ENCODE results near the gene UBE2L3. TPM values are rescaled to one million over a fixed set of nuclear protein-coding genes. Genes with fewer than 3 reads are reported as not detected.
"Not testable (repeated sequence)": the region's sequence is repeated elsewhere in the genome, so short reads cannot be mapped to it uniquely, and the experiment has no call there.

UBE2L3 gene
- total RNA-seq, 1 donor from 2014 or later, result 27.3 TPM

GRCh38 chr22:21641789-21642583 lies 74.5 kb downstream of the UBE2L3 start, which contains the start of gene SDF2L1:
Gene SDF2L1, plus strand, starts transcription at chr22:21642302. Its CDS starts 35 bp downstream, at chr22:21642337.
- peak; percentile 99 for DNase-seq (ENCODE audit: low spot score in 2 of 2)
- FAIRE-seq, result peak; percentile 86

- DNase-seq (ENCODE audit: low spot score in 2 of 2), result no peak
- no peak for FAIRE-seq
These were observed 75.3 kb downstream of the UBE2L3 start for GRCh38 chr22:21642584-21643448.

GRCh38 chr22:21643533-21644357 lies 76.2 kb downstream of the UBE2L3 start:
- DNase-seq (ENCODE audit: low spot score in 2 of 2) (no peak), FAIRE-seq (no peak)

GRCh38 chr22:21645513-21645912 lies 78.0 kb downstream of the UBE2L3 start:
- not testable (repeated sequence) for FAIRE-seq

GRCh38 chr22:21646608-21647590 lies 79.4 kb downstream of the UBE2L3 start:
- peak; percentile 73 to 77 for DNase-seq (ENCODE audit: low spot score in 2 of 2)
- no peak for FAIRE-seq

More at GRCh38 chr22:21645513-21645912, 78.0 kb downstream of the UBE2L3 start:
- DNase-seq (ENCODE audit: low spot score in 2 of 2), result not testable (repeated sequence)

GRCh38 chr22:21650280-21650679 lies 82.8 kb downstream of the UBE2L3 start:
- no peak for DNase-seq (ENCODE audit: low spot score in 2 of 2)

GRCh38 chr22:21650823-21651520 lies 83.5 kb downstream of the UBE2L3 start:
- DNase-seq (ENCODE audit: low spot score in 2 of 2), result no peak
- FAIRE-seq, result no peak

More at GRCh38 chr22:21650280-21650679, 82.8 kb downstream of the UBE2L3 start:
- FAIRE-seq, result no peak

GRCh38 chr22:21651521-21652009 lies 84.1 kb downstream of the UBE2L3 start:
- FAIRE-seq, result no peak
- no peak for DNase-seq (ENCODE audit: low spot score in 2 of 2)

- FAIRE-seq (no peak), DNase-seq (ENCODE audit: low spot score in 2 of 2) (peak; percentile 76 to 89)
These were observed 84.6 kb downstream of the UBE2L3 start for GRCh38 chr22:21652010-21652546.

GRCh38 chr22:21652547-21653545 lies 85.3 kb downstream of the UBE2L3 start:
- FAIRE-seq, result no peak
- DNase-seq (ENCODE audit: low spot score in 2 of 2), result no peak

GRCh38 chr22:21657020-21657359 lies 89.5 kb downstream of the UBE2L3 start:
- DNase-seq (ENCODE audit: low spot score in 2 of 2), result no peak
- FAIRE-seq, result no peak

GRCh38 chr22:21657360-21658032 lies 90.0 kb downstream of the UBE2L3 start:
- no peak for FAIRE-seq

GRCh38 chr22:21659864-21660525 lies 92.5 kb downstream of the UBE2L3 start:
- no peak for DNase-seq (ENCODE audit: low spot score in 2 of 2)
- no peak for FAIRE-seq

More at GRCh38 chr22:21657360-21658032, 90.0 kb downstream of the UBE2L3 start:
- peak; percentile 78 to 85 for DNase-seq (ENCODE audit: low spot score in 2 of 2)

GRCh38 chr22:21660904-21661303 lies 93.4 kb downstream of the UBE2L3 start:
- DNase-seq (ENCODE audit: low spot score in 2 of 2), result no peak
- no peak for FAIRE-seq

- no peak for DNase-seq (ENCODE audit: low spot score in 2 of 2)
These were observed 94.5 kb downstream of the UBE2L3 start for GRCh38 chr22:21661991-21662390.

GRCh38 chr22:21663738-21664137 lies 96.2 kb downstream of the UBE2L3 start:
- DNase-seq (ENCODE audit: low spot score in 2 of 2) (no peak), FAIRE-seq (no peak)

More at GRCh38 chr22:21661991-21662390, 94.5 kb downstream of the UBE2L3 start:
- FAIRE-seq, result no peak

Data from frontal cortex (tissue), 4 donors.